ENCODE measurements around the gene SFRP4. TPM values are rescaled to one million over a fixed set of nuclear protein-coding genes. Genes with fewer than 3 reads are reported as not detected.

The SFRP4 gene
- polyA plus RNA-seq, 1 experiment = 0.16 TPM

GRCh38 chr7:37944737-37945054 lies 28.1 kb upstream of the SFRP4 start:
- no peak for DNase-seq (ENCODE audit: low read depth)
- ChIA-PET CTCF (no interaction called here), POLR2A (no interaction called here)
- Histone ChIP-seq H3K27me3 (ENCODE audit: control insufficient read depth, insufficient read depth, low read length) (no peaks in the 10 kb centered on the region), H3K36me3 (ENCODE audit: control insufficient read depth, insufficient read depth, low read length) (no peaks in the 10 kb centered on the region), H3K4me3 (ENCODE audit: low read depth, low read length) (no peak overlapping the region)
- no peak for TF ChIP-seq CTCF (IDR thresholded peaks at IDR 0.05; ENCODE audit: insufficient read depth, low read depth, low read length)

GRCh38 chr7:37943905-37944736 lies 27.5 kb upstream of the SFRP4 start:
- no peaks in the 10 kb centered on the region for H3K36me3 ChIP-seq (ENCODE audit: control insufficient read depth, insufficient read depth, low read length)
- ChIA-PET POLR2A (no interaction called here), CTCF (no interaction called here)
- no peak for DNase-seq (ENCODE audit: low read depth)
- TF ChIP-seq CTCF (IDR thresholded peaks at IDR 0.05; ENCODE audit: insufficient read depth, low read depth, low read length) = no peak
- H3K4me3 ChIP-seq (ENCODE audit: low read depth, low read length) = no peak overlapping the region
- H3K27me3 ChIP-seq (ENCODE audit: control insufficient read depth, insufficient read depth, low read length) = no peaks in the 10 kb centered on the region

GRCh38 chr7:37942934-37943610 lies 26.5 kb upstream of the SFRP4 start:
- no peak for TF ChIP-seq CTCF (IDR thresholded peaks at IDR 0.05; ENCODE audit: insufficient read depth, low read depth, low read length)
- Histone ChIP-seq H3K27me3 (ENCODE audit: control insufficient read depth, insufficient read depth, low read length) (no peaks in the 10 kb centered on the region), H3K36me3 (ENCODE audit: control insufficient read depth, insufficient read depth, low read length) (no peaks in the 10 kb centered on the region), H3K4me3 (ENCODE audit: low read depth, low read length) (no peak overlapping the region)
- no peak for DNase-seq (ENCODE audit: low read depth)
- ChIA-PET POLR2A (no interaction called here), CTCF (no interaction called here)

- ChIA-PET POLR2A (no interaction called here), CTCF (interaction anchor here (0.9 to 1.0 kb wide), 2 partner anchors 9 to 31 kb away, joined by 3 to 4 read pairs; no protein-coding TSS in a partner anchor)
- no peak for TF ChIP-seq CTCF (IDR thresholded peaks at IDR 0.05; ENCODE audit: insufficient read depth, low read depth, low read length)
- no peaks in the 10 kb centered on the region; the same call in 1 of the 2 replicates for H3K27me3 ChIP-seq (ENCODE audit: control insufficient read depth, insufficient read depth, low read length)
- no peak overlapping the region for H3K4me3 ChIP-seq (ENCODE audit: low read depth, low read length)
- H3K36me3 ChIP-seq (ENCODE audit: control insufficient read depth, insufficient read depth, low read length) = no peaks in the 10 kb centered on the region
- no peak for DNase-seq (ENCODE audit: low read depth)
Measured at GRCh38 chr7:37933018-37933566, 16.5 kb upstream of the SFRP4 start.

- CTCF ChIA-PET = no interaction called here
- no peak for TF ChIP-seq CTCF (IDR thresholded peaks at IDR 0.05; ENCODE audit: insufficient read depth, low read depth, low read length)
- H3K36me3 ChIP-seq (ENCODE audit: control insufficient read depth, insufficient read depth, low read length) = no peaks in the 10 kb centered on the region
- no peaks in the 10 kb centered on the region; the same call in 1 of the 2 replicates for H3K27me3 ChIP-seq (ENCODE audit: control insufficient read depth, insufficient read depth, low read length)
- POLR2A ChIA-PET = no interaction called here
- DNase-seq (ENCODE audit: low read depth) = no peak
- H3K4me3 ChIP-seq (ENCODE audit: low read depth, low read length) = no peak overlapping the region
Measured at GRCh38 chr7:37932543-37932942, 15.9 kb upstream of the SFRP4 start.
